Stimulated activated CD4-positive, alpha-beta T cell treated with anti-CD3 and anti-CD28 coated beads, TNF-alpha, amount 100 ng/mL, for 4 hours (primary cell): Measurements from ENCODE around the gene IPCEF1.

Experiments used
- DNase-seq, 3 experiments: peaks; one replicate each; pipeline ENCODE4 v3.0.0-alpha.2; 2020; ENCODE audit warnings: low read depth in 3 of 3

The IPCEF1 gene

GRCh38 chr6:154295733-154296132 is 60.9 kb downstream of the IPCEF1 start:
- no peak for DNase-seq

- no peak for DNase-seq
These were observed 63.6 kb downstream of the IPCEF1 start for GRCh38 chr6:154292855-154293519.

DNA sequence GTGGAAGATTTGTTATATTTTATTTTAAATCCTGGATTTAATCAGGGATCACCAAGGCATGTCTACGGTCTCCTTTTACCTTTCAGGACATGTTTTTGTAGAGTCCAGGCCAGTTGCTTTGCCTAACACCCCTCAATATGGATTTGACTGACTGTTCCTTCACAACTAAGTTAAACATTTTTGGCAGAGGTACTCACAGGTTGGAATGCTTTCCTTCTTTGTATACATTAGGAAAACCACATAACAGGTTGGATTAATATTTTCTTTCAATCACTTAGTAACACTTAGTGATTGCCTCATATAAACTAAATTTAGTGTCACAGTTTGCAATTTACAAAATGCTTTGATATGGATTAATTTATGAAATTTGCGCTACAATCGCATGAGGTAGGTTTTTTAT is 64.5 kb downstream of the IPCEF1 start:
- no peak for DNase-seq

- DNase-seq = no peak
These were observed 66.6 kb downstream of the IPCEF1 start for GRCh38 chr6:154289818-154290508.

DNA sequence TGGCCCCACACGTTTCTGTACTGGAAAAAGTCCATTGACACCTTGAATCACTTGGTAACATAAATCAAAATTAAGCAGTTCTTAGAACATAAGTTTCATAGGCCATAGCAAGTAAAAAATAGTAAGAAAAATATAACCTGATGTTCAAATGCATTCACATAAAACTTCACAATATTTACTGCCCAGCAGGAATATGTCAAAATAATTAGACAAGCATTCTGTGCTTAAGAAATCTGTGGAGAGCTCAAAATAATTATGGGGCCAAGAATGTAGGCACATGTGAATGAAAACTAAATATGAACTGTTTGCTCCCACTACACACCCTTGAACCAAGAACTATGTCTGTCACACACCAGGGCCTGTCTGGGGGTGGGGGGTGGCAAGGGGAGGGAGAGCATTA is 70.8 kb downstream of the IPCEF1 start:
- no peak for DNase-seq

- no peak for DNase-seq
These were observed 72.2 kb downstream of the IPCEF1 start for GRCh38 chr6:154284313-154284853.

GRCh38 chr6:154280521-154280920 is 76.1 kb downstream of the IPCEF1 start:
- no peak for DNase-seq

- DNase-seq = peak in 2 of 3 experiments; percentile 12 to 36
These were observed 79.0 kb downstream of the IPCEF1 start for GRCh38 chr6:154277629-154278017.

DNA sequence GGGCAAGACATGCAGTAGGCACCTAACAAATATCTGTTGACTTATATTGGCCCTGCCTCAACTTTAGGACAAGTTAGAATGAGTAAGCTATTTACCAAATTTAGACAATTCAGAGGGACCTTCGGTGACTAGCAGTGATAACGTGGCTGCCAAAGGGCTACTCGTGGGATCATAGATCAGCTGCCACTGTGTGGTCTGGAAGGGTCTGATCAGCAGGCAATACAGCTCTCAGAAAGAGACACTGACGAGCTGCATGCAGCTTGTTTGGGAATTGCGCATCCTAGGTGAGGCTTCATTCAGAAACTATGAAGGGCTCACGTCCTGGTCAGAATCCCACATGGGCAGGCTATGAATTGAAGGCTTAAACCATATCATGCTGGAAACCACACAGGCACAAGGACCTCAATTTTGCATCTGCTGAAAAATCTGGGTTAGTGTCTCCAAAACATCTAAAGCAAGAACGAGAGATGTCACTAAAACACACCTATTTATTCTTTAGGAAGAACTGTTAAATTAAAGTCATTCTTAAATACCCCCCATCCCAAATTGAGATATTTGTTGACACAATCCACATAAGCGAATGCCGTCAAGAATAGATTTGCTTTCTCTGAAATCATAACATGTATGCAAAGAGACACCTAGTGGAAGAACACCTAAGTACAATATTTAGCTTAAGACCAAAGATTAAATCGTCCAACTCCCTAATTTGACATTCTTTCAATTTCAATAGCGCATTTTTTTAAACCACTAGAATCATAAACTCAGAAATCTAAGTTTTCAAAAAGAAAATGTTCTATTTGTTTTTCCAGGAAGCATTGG is 79.6 kb downstream of the IPCEF1 start:
- DNase-seq = no peak

GRCh38 chr6:154274168-154274567 is 82.4 kb downstream of the IPCEF1 start:
- DNase-seq = no peak

DNA sequence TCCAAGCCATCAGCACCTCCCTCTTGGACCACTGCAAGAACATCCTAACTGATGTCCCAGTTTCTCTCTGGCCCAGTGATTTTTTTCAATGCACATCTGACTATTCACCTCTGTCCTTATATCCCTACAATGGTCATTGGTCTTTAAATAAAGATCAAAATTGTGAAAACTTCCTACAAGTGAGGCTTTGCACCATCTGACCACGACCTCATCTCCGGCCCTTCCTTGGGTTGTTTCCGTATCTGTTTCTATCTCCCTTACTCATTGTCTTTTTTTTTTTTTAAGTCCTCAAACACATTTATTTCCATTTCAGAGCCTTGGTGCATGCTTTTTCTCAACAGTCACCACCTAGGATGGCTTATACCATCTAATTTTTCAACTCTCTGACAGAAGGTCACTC is 88.1 kb downstream of the IPCEF1 start:
- no peak for DNase-seq

- no peak for DNase-seq
These were observed 89.0 kb downstream of the IPCEF1 start for GRCh38 chr6:154267508-154268106.

DNA sequence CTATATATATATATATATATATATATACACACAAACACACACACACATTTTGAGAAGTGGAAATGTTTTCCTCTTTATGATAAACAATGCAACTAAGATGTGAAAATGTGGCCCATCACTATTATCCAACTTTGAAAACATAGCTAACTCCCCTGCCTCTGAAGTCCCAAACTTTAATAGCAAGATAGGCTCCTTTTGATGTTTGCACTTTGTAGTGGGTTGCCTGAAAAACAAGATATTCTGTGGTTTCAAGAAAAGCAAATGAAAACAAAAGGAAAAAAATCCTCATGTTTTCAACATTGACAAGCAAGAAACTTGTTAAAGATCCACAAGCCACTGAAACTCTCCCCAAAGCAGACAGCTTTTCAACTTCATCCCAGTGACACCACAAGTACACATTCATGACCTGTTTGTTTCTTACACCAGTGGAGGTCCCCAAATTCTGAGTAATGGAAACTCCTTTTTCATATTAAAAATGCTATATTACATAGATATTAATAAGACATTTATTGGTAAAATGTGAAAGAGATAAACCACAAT is 90.0 kb downstream of the IPCEF1 start:
- no peak for DNase-seq

DNA sequence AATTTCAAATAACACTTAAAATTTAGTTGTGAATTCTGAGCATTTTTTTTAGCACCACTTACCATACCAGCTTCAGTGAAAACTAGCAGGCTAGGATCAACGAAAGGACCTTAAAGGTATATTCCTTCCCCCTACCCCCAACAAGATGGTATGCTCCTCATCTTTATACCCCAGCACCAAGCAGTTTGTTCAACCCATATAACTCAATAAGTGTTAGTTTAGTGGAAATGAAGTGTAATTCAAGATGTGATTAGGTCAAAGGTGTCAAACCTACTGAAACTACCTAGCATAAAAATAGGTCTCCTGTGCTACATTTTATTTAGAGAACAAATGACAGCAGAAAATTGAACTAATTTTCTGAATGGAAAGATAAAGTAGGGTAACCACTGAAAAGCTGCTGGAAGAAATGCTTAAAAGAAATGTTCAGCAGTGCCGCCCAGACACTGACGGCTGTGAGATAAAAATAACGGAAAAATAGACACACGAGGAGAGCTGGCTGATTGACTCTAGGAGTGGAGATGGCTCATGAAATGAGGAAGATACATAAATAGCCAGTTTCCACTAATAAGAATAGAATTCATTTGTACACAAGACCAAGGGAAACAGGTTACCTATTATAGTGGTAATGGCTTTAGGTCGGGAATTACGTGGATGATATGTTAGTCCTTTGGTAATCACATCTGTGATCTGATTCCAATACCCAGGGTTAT is 94.8 kb downstream of the IPCEF1 start:
- DNase-seq = no peak

- DNase-seq = no peak
These were observed 98.4 kb downstream of the IPCEF1 start for GRCh38 chr6:154258064-154258757.

- DNase-seq = no peak
These were observed 99.5 kb downstream of the IPCEF1 start for GRCh38 chr6:154257067-154257466.

- no peak for DNase-seq
These were observed 103.9 kb downstream of the IPCEF1 start for GRCh38 chr6:154252678-154253077.

DNA sequence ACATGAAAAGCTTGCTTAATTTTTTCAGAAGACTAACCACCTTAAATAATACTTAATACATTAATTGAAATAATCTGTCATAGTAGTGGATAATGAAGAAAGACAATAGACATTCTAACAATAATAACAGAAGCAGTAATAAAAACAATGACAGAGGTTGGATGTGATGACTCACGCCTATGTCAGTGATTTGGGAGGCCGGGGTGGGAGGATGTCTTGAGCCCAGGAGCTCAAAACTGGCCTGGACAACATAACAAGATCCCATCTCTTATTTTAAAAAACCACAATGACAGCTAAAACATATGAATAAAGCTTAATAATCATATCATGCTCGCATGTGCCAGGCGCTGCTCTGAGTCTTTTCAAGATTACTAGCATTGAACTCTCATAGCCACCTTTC is 105.5 kb downstream of the IPCEF1 start:
- DNase-seq = no peak

GRCh38 chr6:154249499-154250298 is 106.9 kb downstream of the IPCEF1 start:
- no peak for DNase-seq
